ENCODE measurements around the gene ZBTB2.

DNA sequence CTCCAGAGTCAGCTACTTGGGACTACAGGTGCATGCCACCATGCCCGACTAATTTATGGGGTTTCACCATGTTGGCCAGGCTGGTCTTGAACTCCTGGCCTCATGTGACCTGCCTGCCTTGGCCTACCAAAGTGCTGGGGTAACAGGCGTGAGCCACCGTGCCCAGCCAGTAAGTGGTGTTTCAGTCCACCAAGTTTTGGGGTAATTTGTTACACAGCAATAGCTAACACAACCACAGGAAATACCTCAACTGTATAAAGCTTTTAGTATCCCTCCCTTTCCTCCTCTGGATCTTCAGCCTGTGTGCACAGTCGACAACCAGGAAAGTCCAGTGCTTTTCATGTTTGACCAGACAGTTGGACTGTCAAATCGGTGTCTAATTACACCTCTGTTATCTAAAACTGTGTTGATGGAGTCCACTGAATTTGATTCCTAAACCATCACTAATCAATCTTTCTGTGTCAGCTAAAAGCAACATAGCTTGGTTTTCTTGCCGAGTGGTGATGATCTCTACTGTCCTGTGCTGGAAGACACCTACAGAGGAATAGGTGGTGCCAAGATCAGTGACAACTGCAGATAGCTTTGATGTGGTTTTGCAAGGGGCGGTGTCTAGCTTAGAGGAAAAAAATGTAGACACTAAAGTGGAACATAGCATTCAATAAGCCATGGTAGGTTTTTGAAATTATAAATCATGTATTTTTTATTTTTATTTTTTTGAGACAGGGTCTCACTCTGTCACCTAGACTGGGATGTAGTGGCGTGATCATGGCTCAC is 22.2 kb upstream of the ZBTB2 start:
- TF ChIP-seq, protein P1, sequence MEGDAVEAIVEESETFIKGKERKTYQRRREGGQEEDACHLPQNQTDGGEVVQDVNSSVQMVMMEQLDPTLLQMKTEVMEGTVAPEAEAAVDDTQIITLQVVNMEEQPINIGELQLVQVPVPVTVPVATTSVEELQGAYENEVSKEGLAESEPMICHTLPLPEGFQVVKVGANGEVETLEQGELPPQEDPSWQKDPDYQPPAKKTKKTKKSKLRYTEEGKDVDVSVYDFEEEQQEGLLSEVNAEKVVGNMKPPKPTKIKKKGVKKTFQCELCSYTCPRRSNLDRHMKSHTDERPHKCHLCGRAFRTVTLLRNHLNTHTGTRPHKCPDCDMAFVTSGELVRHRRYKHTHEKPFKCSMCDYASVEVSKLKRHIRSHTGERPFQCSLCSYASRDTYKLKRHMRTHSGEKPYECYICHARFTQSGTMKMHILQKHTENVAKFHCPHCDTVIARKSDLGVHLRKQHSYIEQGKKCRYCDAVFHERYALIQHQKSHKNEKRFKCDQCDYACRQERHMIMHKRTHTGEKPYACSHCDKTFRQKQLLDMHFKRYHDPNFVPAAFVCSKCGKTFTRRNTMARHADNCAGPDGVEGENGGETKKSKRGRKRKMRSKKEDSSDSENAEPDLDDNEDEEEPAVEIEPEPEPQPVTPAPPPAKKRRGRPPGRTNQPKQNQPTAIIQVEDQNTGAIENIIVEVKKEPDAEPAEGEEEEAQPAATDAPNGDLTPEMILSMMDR (IDR thresholded peaks at IDR 0.05; ENCODE audit: low read length), result no peak
- TF ChIP-seq EZH2 (IDR thresholded peaks at IDR 0.05; ENCODE audit: borderline replicate concordance, low read length), result no peak

Data from OCI-LY1 (cell line).